NCI-H460 (cell line): ENCODE data around the gene ELP4. TPM values are rescaled to one million over a fixed set of nuclear protein-coding genes. Genes with fewer than 3 reads are reported as not detected.

Experiments
- DNase-seq: peaks from one replicate; pipeline ENCODE4 v3.0.0-alpha.2; 2016; ENCODE audit warnings: low read depth; ENCODE audit errors: extremely low read depth
- total RNA-seq: library from RNA; depleted of rRNA; stranded (reverse); fragments of >200 nt; shearing (Covaris generic); gene quantifications from 2 replicates; pipeline ENCODE4 v1.2.3, GENCODE V29; 2014

The ELP4 gene
- total RNA-seq, 1 experiment from 2014 or later: 18.5 TPM

DNA sequence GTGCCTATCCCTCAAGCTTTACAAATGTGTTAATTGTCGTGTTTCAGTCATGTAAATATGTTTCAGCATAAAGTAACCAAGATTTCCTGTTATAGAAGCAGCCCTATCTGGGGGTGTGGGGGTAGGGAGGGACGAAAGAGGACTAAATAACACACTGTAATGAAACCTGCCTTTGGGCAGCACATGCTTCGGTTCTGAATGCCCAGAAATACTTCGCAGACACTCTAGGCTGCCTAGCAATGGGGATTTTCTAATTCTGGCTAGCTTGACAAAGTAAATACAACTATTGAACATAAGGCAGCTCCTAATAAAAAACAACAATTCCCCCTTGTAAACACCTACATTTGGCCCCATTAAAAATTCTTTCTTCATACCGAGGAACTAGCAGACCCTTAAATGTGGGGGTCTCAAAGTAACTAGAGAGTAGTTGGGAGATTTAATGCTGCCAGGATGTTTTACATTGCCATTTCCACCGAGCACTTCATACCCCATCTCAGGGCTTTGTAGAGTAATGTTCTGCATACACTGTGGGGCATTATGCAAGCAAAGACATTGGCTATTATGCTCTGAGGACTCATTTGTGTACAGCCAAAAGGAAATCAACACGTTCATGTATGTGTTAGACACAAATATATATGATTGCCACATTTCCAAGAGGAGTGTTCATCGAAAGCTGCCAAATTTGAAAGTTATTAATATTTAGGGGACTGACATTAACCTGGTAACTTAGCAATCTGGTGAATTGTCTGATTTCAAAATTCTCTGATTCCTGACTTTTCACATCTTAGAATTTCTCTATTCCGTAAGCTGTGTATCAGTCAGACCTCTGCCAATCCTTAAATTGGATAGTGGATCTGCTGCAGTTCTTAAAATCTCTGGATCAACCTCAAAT, 259.4 kb downstream of the ELP4 start:
- no peak for DNase-seq

DNA sequence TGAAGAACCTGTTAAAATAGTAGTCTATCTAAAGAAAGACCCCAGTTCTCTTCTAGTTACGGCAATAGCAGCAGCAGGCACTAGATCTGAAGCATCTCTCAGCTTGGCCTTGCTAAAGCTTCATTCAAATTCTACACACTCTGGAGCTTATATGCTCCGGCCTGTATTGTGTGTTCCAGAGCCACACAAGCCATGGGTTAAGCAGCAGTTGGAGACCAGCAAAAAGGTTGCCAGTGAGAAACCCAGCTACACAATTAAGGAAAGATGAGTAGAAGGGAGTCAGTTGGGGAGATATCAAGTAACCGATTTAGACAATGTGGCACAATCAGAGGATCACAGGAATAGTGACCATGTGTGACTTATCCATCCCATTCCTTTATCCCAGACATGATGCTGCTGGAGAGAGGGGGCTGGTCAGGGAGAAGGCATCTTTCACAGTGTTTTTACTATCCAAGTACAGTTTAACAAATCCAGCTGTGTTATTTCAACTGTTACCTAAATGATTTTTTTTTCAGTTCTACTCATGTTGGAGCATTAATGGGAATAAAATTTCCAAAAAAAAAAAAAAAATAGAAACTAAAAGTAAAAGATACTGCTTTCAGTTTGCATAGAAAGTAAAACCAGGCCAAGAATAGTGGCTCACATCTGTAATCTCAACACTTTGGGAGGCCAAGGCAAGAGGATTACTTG, 260.6 kb downstream of the ELP4 start:
- no peak for DNase-seq

DNA sequence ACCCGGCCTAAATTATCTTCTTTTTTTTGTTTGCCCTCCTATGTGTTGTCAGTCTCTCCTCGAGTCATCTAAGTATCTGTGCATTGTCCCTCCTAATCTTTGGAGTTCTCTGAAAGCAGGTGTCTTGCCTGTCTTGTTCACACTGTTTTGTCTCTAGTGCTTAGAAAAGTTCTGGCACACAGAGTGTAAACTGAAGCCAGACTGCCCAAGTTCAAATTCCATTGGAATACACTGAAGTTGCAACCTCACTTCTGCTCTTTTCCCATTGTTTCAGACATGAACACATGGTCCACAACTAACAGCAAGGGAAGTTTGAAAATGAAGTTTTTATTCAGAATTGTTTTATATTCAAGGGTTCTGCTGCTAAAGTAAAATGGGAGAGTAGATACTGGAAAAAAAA, 262.8 kb downstream of the ELP4 start:
- DNase-seq: no peak

DNA sequence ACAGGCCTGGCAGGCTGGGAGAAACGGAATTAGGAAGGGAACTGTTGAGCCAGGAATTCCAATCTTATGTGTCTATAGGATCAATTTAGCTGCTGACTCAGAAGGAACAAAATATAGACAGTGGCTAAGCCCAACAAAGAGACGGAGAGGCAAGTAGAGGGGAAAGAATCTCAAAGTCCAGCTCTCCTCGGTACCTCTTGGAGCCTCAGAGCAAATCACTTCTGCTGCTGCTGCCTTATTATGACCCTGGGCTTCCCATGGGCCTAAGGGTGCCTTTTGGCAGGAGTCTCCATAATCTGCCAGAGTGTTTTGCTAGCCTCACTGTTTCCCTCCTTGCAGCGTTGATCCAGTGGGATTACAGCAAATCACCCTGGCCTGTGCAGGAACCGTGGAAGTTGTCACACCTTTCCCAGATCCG, 269.8 kb downstream of the ELP4 start:
- no peak for DNase-seq

DNA sequence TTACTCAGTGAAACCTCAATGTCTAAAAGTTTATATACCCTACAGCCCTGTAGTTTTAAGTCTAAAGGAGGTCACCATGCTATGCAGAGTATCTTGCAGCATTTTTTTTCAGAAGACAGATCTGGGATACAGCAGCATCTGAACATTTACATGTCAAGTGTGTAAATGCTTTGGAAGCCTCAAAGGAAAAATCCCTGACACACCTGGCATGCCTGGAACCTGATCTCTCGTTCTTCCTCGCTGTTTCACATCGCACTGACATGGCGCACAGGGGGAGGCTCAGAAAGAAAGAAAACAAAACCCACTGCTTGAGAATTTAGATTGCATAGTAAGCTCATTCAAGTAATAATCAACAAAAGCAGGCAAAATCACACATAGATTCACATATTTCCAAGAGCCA, 270.5 kb downstream of the ELP4 start:
- DNase-seq: no peak

DNA sequence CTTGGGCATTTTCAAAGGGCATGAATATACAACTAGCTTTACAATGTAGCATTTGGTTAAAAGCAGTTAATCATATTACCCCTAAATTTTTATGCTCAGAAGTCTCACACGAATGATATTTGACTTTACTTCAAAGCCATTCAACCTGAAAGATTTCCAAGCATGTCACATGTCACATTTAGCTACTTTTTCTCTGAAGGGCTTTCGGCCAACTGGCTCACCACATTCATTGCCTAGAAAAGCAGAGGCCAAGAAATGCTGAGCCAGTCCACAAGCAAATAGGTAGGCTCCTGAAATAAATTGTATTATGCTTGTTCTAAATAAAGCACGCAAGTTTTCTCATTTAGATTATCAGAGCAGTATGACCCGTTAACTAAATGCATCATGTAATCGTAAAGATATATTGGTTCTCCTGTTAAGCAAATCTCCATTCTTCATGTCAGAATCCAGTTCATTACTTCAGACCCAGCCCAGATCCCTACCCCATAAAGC, 271.0 kb downstream of the ELP4 start:
- DNase-seq: no peak

DNA sequence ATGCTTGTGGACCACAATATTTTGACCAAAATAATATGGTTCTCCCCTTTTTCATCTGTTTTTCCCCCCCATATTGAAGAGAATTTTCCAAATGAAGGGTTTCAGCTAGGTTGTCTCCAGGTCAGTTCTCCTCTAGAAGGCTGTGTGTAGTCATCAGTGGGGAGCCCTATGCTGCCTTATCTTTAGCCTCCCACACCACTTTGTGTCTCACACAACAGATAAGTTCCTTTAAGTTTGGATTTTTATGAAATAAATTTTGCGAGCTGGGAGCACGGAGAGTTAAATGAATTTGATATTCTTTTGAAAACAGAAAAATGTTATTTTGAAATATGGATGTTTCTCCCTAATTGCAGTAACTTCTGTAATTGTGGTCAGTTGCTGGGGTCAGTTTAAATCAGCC, 272.7 kb downstream of the ELP4 start:
- DNase-seq: no peak

DNA sequence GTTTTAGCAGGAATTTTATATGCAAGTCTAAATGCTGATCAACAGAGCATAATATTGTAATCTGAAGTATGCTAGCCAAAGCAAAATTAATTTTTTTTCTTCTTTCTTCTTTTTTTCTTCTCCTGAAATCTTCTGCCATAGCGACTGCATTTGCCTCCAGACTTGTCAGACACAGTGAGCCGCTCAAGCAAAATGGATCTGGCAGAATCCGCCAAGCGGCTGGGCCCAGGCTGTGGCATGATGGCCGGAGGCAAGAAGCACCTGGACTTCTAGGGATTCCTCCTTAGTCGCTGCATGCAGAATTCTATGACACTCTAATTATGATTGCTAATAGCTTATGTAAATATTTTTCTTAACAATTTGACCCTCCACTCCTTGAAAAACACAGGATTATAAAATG, 273.7 kb downstream of the ELP4 start:
- DNase-seq: no peak

DNA sequence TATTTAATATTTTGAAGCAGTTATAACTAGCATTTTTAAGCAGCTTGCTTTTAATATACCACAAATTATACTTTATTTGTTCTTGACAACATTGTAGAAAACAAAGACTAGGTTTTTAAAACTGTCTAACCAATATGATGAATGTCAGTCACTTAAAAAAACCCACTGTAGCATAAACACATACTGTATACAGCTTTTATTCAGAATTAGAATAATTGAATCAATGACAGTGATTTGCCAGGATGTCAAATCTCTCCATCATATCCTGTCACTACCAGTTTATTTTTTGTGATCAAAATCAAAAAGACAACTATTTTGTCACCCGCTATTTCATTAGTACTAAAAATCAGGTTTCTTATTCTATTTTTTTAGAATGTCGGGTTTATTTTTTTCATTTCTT, 275.0 kb downstream of the ELP4 start:
- DNase-seq: no peak

DNA sequence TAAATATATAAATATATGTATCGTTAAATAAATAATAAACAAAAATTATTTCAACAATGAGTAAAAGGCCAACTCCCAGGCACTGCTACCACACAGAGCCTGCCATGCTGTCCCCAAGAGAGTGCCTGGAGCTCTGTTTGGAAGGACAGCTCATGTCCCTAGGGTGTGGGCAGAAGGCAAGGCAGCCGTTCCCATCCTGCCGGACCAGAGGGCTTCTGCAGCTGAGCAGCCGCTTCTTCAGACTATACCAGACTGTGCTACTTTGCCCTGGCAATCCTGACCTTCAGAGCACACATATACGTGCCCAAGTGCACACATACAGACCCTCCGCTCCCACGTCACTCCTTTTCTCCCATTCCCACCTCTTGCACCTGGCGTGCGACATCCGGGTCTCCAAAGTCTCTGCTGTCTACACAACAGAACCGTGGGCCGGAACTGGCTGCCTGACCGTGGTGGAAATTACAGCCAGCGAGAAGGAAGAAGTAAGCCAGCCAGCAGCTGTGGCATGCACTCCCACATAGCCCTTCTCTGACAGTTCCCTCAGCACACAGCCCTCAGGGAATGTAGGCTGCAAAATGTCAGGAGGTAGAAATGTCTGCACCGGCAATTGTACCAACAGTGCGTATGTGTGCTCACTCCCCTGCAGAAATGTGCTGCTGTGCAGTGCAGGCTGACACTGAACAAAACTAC, 277.6 kb downstream of the ELP4 start:
- DNase-seq: no peak

DNA sequence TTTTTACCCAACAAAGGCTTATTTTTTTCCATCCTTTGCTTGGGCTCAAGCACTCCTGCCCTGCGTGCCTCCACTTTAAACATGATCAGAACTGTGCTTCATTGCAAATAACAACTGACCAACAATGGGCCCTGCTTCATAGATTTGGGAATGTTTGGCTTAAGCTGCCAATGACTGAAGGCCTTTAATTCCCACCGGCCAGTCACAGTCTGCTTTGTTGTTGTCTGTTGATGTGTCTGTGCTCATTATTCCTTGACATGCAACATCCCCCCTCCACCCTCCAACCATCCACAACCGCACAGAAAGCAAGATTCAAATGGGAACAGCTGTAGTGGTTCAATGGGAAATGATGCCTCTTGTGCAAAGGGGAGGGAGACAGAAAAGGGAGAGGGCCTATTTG, 278.5 kb downstream of the ELP4 start:
- no peak for DNase-seq

DNA sequence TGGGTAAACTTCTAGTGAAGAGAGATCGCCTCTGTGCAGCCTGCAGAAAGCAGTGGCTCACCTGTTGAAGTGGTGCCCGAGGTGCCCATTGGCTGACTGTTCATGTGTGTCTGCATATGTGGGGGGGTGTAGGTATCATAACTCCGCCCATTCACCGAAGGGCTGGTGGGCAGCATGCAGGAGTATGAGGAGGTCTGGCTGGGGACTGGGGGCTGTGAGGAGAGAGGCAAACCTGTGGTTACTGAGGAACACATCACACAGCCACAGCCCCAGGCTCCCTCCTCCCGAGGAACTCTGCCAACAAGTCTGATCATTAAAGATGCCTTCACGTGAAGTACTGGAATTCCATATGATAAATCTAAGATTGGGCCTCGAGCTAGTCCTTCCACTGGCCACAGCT, 281.1 kb downstream of the ELP4 start:
- no peak for DNase-seq

DNA sequence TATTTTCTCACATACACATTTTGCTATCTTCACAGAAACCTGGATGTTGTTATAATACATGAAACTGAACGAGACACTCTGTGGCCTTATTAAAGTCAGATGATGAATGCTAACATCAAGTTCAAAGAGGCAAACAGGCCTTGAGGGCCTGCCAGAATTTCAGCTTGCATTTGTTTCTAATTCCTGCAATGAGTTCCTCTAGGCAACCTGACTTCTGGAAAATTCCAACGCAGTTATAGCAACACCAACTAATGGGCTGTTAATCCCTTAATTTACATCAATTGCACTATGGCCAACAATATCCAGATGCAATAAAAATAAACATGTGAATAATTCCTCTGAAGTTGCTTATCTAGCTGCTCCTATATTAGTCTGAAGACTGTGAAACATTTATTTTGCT, 282.5 kb downstream of the ELP4 start:
- no peak for DNase-seq

DNA sequence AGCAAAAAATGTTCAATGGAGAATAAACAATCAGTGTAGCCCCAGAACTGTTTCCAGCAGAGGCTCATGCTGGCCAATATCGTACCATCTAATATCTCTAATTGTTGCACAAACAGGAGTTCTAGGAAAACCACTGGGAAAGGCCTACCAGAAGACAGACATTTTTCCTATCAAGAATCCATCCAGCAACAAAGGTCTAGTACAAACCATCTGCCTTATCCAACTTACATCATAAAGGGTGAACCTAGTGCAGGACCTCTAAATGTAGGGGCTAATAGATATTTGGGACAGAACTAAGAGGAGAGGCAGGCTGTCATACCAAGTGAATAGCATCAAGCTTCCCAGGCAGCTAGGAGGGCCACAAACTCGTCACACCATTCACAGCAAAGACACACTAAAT, 282.9 kb downstream of the ELP4 start:
- no peak for DNase-seq

DNA sequence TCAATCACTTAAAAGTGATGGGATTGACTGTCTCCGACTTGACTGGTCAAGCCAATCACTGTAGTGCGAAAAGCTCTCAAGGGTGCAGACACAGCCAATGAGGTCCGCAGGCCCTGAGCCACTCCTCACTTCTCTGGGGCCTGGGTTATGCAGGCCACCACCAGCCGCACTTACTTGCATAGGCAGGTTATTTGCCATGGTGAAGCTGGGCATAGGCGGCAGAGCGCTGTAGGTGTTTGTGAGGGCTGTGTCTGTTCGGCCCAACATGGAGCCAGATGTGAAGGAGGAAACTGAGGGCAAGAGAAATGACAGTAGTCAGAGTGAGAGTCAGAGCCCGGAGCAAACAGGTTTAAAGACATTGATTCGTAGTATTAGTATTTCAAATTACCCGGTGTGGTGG, 283.7 kb downstream of the ELP4 start:
- no peak for DNase-seq

DNA sequence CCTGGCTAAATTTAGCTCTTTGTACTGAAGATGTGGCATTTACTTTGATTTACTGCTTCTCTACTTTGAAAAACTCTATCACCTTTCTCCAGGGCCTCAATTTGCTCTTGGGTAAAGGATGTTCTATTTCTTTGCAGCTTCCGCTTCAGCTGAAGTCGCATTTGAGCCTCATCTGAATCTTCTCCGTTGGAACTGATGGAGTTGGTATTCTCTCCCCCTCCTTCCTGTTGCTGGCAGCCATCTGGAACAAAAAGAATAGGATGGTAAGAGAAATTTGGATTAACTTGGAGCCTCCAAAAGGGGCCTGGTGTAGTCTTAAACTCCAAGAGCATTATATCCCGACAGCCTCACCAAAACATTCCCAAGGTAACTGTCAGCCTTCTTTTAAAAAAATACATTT, 285.0 kb downstream of the ELP4 start:
- DNase-seq: no peak

DNA sequence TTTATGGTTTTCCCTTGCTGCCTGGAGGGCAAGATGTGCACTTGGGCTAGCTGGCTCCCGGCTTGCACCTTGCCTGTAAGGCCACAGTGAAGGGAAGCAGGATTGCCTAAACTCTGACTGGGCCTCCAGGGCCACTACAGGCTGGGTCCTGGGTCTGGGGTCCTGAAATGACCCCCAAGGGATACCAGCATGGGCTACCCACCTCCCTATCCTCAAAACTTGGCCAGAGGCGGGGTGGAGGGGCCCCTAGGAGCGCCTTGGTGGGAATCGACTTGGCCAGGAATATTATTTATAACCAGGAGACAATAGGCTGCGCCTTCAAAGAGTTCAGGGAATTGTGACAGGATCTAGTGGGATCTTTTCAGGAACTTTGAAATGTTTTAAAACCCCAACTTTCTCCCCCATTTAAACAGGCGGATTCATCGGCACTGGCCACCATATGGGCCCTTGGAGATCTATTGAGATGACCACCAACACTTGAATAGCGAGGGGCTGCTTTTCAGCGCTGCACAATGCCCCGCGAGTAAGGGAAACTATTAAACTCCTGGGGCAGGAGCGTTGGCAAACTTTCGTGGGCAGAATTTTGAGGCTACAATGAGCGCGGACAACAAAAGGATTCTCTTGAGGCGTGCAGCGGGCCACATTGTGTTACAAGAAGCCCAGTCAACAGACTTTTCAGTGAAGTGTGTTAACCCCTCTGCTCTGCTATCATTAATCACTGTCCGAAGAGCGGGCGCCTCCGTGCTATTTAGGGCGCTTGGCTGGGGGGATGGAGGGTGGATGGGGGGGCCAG, 286.3 kb downstream of the ELP4 start:
- no peak for DNase-seq

DNA sequence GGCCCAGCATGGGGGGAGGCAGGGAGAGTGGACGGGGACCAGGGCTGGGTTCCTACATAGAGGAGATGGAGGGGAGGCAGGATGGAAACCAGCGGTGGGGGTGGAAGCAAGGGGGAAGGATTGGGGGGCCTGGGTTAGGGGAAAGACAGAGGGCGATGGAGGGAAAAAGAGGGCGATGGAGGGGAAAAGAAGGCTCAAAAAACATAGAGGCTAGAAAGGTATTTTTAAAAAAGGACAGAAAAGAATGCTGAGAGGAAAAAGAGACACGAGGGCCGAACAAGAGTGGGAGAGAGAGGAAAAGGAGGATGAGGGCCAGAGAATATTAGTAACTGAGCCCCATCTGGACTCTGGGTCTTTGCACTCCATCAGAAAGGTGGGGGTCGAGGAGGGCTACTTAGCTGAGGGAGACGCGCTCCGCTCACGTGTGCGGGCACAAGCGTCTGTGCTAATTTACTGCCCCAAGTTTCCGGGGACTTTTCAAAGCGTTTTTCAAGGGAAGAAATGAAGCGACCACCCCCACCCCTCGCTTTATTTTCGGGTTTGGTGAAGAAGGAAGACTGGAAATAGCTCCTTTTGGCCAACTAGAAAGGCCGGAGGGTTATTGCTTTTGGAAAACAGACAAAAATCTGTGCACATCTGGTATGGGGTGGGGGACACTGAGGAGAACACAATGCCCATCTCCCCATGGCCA, 287.1 kb downstream of the ELP4 start:
- no peak for DNase-seq

DNA sequence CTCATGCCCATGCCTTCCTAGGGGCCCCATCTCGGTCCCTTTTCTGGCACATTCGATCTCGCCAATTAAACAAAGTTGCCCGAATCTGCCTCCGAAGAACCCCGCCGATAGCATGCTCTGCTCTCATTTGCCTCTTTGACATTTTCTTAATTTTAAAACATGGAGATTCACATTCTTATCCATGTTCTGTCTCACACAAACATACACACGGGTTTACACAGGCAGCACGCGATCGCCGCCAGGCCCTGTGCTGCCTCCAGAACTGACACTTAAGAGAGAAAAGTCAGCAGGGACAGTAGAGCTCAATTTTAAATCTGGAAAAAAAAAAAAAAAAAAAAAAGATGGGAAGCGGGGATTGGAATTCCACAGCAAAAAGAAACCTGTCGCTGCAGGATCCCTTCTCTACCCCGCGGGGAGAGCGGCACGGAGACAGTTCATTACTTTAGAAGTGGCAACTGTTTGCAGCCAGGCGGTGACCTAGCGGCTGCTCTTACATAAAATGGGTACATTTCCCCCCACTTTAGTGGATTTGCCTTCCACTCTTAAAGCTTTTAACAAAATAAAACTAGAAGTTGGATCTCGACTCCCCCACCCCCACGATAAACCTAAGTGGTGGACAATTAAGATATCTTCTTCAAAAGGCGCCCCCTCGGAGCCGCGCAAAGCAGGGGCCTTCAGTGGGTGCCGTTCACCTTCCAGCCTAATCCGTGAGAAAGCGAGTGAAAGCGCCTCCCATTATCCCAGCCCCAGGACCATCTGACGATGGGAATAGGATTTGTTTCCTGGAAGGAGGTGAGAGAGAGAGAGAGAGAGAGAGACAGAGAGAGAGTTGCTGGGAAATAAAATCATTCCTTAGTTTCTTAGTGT, 287.9 kb downstream of the ELP4 start:
- DNase-seq: no peak
